ENCODE data around the gene SMIM38. TPM values are rescaled to one million over a fixed set of nuclear protein-coding genes. Genes with fewer than 3 reads are reported as not detected.

SMIM38 gene
- total RNA-seq, 1 experiment from 2014 or later = 0.09 TPM

GRCh38 chr11:69156673-69157155 lies 979 bp downstream of the SMIM38 start:
- no peaks in the 10 kb centered on the region for H3K9me3 ChIP-seq (ENCODE audit: control insufficient read depth, low read depth, low read length)
- Mint-ChIP-seq H3K4me3 (no peak overlapping the region), H3K27ac (peak overlapping the region in 1 of 3 experiments; percentile 86; a peak in 2 of 7 replicates), H3K27me3 (ENCODE audit: low read depth) (peaks cover 9% of the 10 kb centered on the region), H3K4me1 (peaks cover 19 to 24% of the 10 kb centered on the region in 2 experiments), H3K9me3 (no peaks in the 10 kb centered on the region), H3K36me3 (ENCODE audit: insufficient read depth in 1 of 3, low read depth in 3 of 3) (no peaks in the 10 kb centered on the region; a peak in 1 of 7 replicates)
- H3K4me2 ChIP-seq (ENCODE audit: insufficient read depth, insufficient read length, low read length) = no peak overlapping the region
- no peak overlapping the region for H2BK5ac ChIP-seq (ENCODE audit: insufficient read length, low read length)
- no peak overlapping the region for H2BK20ac ChIP-seq (ENCODE audit: low read depth, low read length, poor library complexity, severe bottlenecking)
- no peak overlapping the region for H2AFZ ChIP-seq (ENCODE audit: low read length)
- H3K27ac ChIP-seq (ENCODE audit: insufficient read length, low read depth, low read length) = no peak overlapping the region
- no peak overlapping the region for H3K56ac ChIP-seq (ENCODE audit: insufficient read length, low read depth, low read length)
- no peak overlapping the region for H2BK12ac ChIP-seq (ENCODE audit: insufficient read length, low read depth, low read length)
- no peaks in the 10 kb centered on the region for H3K27me3 ChIP-seq (ENCODE audit: insufficient read depth, low read length)
- no peak overlapping the region for H3K18ac ChIP-seq (ENCODE audit: insufficient read length, low read depth, low read length)
- H3K14ac ChIP-seq (ENCODE audit: insufficient read depth, low read length) = no peak overlapping the region
- H4K5ac ChIP-seq (ENCODE audit: insufficient read length, low read depth, low read length) = no peak overlapping the region
- H3T11ph ChIP-seq (ENCODE audit: low read length) = no peak overlapping the region
- no peaks in the 10 kb centered on the region for H3K79me1 ChIP-seq (ENCODE audit: insufficient read depth, low read depth, low read length, poor library complexity, severe bottlenecking)
- no peaks in the 10 kb centered on the region for H3K23me2 ChIP-seq (ENCODE audit: insufficient read length, low read depth, low read length, poor library complexity, severe bottlenecking)
- no CpG with 5 or more reads among the region's 15 CpGs for WGBS (ENCODE audit: extremely low coverage, insufficient read length, low lambda C conversion rate)
- no peak for DNase-seq
- no peaks in the 10 kb centered on the region for H4K20me1 ChIP-seq (ENCODE audit: control insufficient read depth, insufficient read depth, insufficient read length)
- no peak overlapping the region for H4K8ac ChIP-seq (replicated peaks; ENCODE audit: insufficient read length, low read depth, low read length)
- no peak overlapping the region for H3K9ac ChIP-seq (ENCODE audit: extremely low read depth, insufficient read length, low read length)
- no peak overlapping the region for H2BK120ac ChIP-seq (ENCODE audit: low read depth, low read length, poor library complexity, severe bottlenecking)
- H4K91ac ChIP-seq (ENCODE audit: insufficient read length, low read depth, low read length) = no peak overlapping the region
- H3K4me1 ChIP-seq (ENCODE audit: insufficient read depth, low read length) = no peaks in the 10 kb centered on the region; the same call in 1 of the 2 replicates
- H3K4ac ChIP-seq (ENCODE audit: low read depth, low read length) = no peak overlapping the region
- no peak overlapping the region for H2BK15ac ChIP-seq (ENCODE audit: low read depth, low read length)
- H3K79me2 ChIP-seq (ENCODE audit: insufficient read depth, low read length) = no peaks in the 10 kb centered on the region
- H3K23ac ChIP-seq (ENCODE audit: insufficient read length, low read depth, low read length) = no peak overlapping the region
- H2AK5ac ChIP-seq (ENCODE audit: insufficient read length, low read length) = no peak overlapping the region
- TF ChIP-seq CTCF (conservative IDR thresholded peaks at IDR 0.05) = no peak

All from H9 (cell line).